GM23338 (cell line): ENCODE data around the gene WDR54. TPM values are rescaled to one million over a fixed set of nuclear protein-coding genes. Genes with fewer than 3 reads are reported as not detected.

ENCODE experiments used
- ATAC-seq: fragments of 200-7000 bp; cut with Tn5 transposase; 3 replicates; pipeline ENCODE4 v1.9.1; 2020
- DNase-seq: peaks from one replicate; pipeline ENCODE4 v3.0.0-alpha.2; 2015; ENCODE audit warnings: low spot score
- H2AFZ ChIP-seq: fragments of 200-600 bp; sonication (generic); 2 replicates; pipeline ENCODE4 v1.8.0; 2016; ENCODE audit warnings: antibody characterized with exemption, mild to moderate bottlenecking, moderate library complexity
- H3F3A ChIP-seq: fragments of 200-600 bp; sonication (generic); replicated peaks from 2 replicates; pipeline ENCODE4 v1.8.0; 2017; ENCODE audit warnings: antibody characterized with exemption, mixed run types, low read depth
- H3K27ac ChIP-seq: fragments of 200-600 bp; sonication (generic); 2 replicates; pipeline ENCODE4 v1.6.1; 2016; ENCODE audit warnings: low read depth
- H3K27me3 ChIP-seq: fragments of 200-600 bp; sonication (generic); 2 replicates; pipeline ENCODE4 v1.8.0; 2016; ENCODE audit warnings: mild to moderate bottlenecking, mixed run types, moderate library complexity; ENCODE audit not compliant: insufficient read depth
- H3K36me3 ChIP-seq: fragments of 200-600 bp; sonication (generic); 2 replicates; pipeline ENCODE4 v1.8.0; 2016; ENCODE audit warnings: mild to moderate bottlenecking; ENCODE audit not compliant: insufficient read depth
- H3K4me1 ChIP-seq: fragments of 200-600 bp; sonication (generic); 2 replicates; pipeline ENCODE4 v1.8.0; 2016; ENCODE audit warnings: mild to moderate bottlenecking, moderate library complexity; ENCODE audit not compliant: insufficient read depth
- H3K4me2 ChIP-seq: fragments of 200-600 bp; sonication (generic); 2 replicates; pipeline ENCODE4 v1.7.1; 2017; ENCODE audit warnings: mixed run types
- H3K4me3 ChIP-seq: fragments of 200-600 bp; sonication (generic); 2 replicates; pipeline ENCODE4 v1.6.1; 2016; ENCODE audit warnings: mixed run types
- H3K79me2 ChIP-seq: fragments of 200-600 bp; sonication (generic); replicated peaks from 2 replicates; pipeline ENCODE4 v1.8.0; 2017; ENCODE audit warnings: mild to moderate bottlenecking; ENCODE audit not compliant: insufficient read depth
- H3K9me2 ChIP-seq: fragments of 200-600 bp; sonication (generic); 2 replicates; pipeline ENCODE4 v1.8.0; 2017; ENCODE audit not compliant: insufficient read depth
- H4K20me1 ChIP-seq: fragments of 200-600 bp; sonication (generic); replicated peaks from 2 replicates; pipeline ENCODE4 v1.8.0; 2017; ENCODE audit warnings: mild to moderate bottlenecking; ENCODE audit not compliant: insufficient read depth
- H3K27ac Mint-ChIP-seq: 2 replicates; pipeline ENCODE4 v1.8.0; 2020; ENCODE audit warnings: inconsistent platforms, mild to moderate bottlenecking, moderate library complexity, mixed read lengths
- H3K27me3 Mint-ChIP-seq: 3 replicates; pipeline ENCODE4 v1.8.0; 2022; ENCODE audit warnings: low read depth, mild to moderate bottlenecking, moderate library complexity, mixed read lengths, inconsistent platforms; ENCODE audit not compliant: insufficient read depth, poor library complexity
- H3K36me3 Mint-ChIP-seq: 3 replicates; pipeline ENCODE4 v1.8.0; 2021; ENCODE audit warnings: low read depth, mild to moderate bottlenecking, inconsistent platforms, moderate library complexity, mixed read lengths
- H3K4me1 Mint-ChIP-seq: 3 replicates; pipeline ENCODE4 v1.8.0; 2020; ENCODE audit warnings: mild to moderate bottlenecking, inconsistent platforms, mixed read lengths
- H3K4me3 Mint-ChIP-seq: 3 replicates; pipeline ENCODE4 v1.8.0; 2021; ENCODE audit warnings: moderate library complexity, mild to moderate bottlenecking, inconsistent platforms, mixed read lengths
- H3K9me3 Mint-ChIP-seq: 3 replicates; pipeline ENCODE4 v1.8.0; 2020; ENCODE audit warnings: moderate library complexity, mild to moderate bottlenecking, inconsistent platforms, mixed read lengths
- CREB1 ChIP-seq: fragments of 250-450 bp; sonication (Bioruptor Pico); IDR thresholded peaks from 2 replicates; pipeline ENCODE4 v1.5.0; 2020; ENCODE audit warnings: low read depth, mild to moderate bottlenecking, moderate library complexity
- EZH2 ChIP-seq: fragments of 200-600 bp; sonication (generic); IDR thresholded peaks from one replicate; pipeline ENCODE4 v1.8.0; 2017; ENCODE audit warnings: antibody characterized with exemption, mild to moderate bottlenecking, low read depth; ENCODE audit not compliant: unreplicated experiment
- EZH2phosphoT487 ChIP-seq: fragments of 200-600 bp; sonication (generic); IDR thresholded peaks from one replicate; pipeline ENCODE4 v1.8.1; 2018; ENCODE audit warnings: antibody characterized with exemption; ENCODE audit not compliant: unreplicated experiment
- JUNB ChIP-seq: IDR thresholded peaks from one replicate; pipeline ENCODE4 v1.6.1; 2016; ENCODE audit warnings: antibody characterized with exemption; ENCODE audit not compliant: unreplicated experiment
- NANOG ChIP-seq: IDR thresholded peaks from 2 replicates; pipeline ENCODE4 v1.6.1; 2016; ENCODE audit warnings: antibody characterized with exemption, borderline replicate concordance
- POLR2AphosphoS5 ChIP-seq: IDR thresholded peaks from 2 replicates; pipeline ENCODE4 v1.6.1; 2016; ENCODE audit warnings: antibody characterized with exemption, low read depth
- STAT1 ChIP-seq: IDR thresholded peaks from one replicate; pipeline ENCODE4 v1.6.1; 2016; ENCODE audit warnings: antibody characterized with exemption; ENCODE audit not compliant: unreplicated experiment
- ZNF114 ChIP-seq: fragments of 250-450 bp; sonication (Bioruptor Pico); IDR thresholded peaks from 2 replicates; pipeline ENCODE4 v1.5.0; 2020; ENCODE audit warnings: mild to moderate bottlenecking, moderate library complexity
- ZNF331 ChIP-seq: fragments of 250-450 bp; sonication (Bioruptor Pico); IDR thresholded peaks from 2 replicates; pipeline ENCODE4 v1.5.0; 2020; ENCODE audit warnings: low read depth, mild to moderate bottlenecking, moderate library complexity
- polyA plus RNA-seq: library from polyadenylated mRNA; unstranded; fragments of >200 nt; fragmentation: Nextera tagmentation; extraction: Ambion mirVana; gene quantifications from 2 replicates; pipeline ENCODE4 v1.2.1, GENCODE V29; 2016
- total RNA-seq: library from RNA; depleted of rRNA; stranded (reverse); fragments of >200 nt; shearing (Covaris generic); gene quantifications from 2 replicates; pipeline ENCODE4 v1.2.3, GENCODE V29; 2014
- TF ChIP-seq, protein P1 (sequence below): IDR thresholded peaks from 2 replicates; pipeline ENCODE4 v1.6.1; 2016; ENCODE audit warnings: antibody characterized with exemption
- TF ChIP-seq, protein P2 (sequence below): fragments of 250-450 bp; sonication (Bioruptor Pico); IDR thresholded peaks from 2 replicates; pipeline ENCODE4 v1.5.0; 2020; ENCODE audit warnings: mild to moderate bottlenecking, moderate library complexity
- TF ChIP-seq, protein P3 (sequence below), 2 experiments: fragments of 200-600 bp in 1 of 2; sonication (generic) in 1 of 2; conservative IDR thresholded peaks; 2 replicates each; pipeline versions ENCODE4 v1.5.1 to v1.6.1; 2016 to 2017; ENCODE audit warnings: antibody characterized with exemption in 2 of 2, low read depth in 2 of 2, mild to moderate bottlenecking in 2 of 2, moderate library complexity in 1 of 2
- TF ChIP-seq, protein P4 (sequence below): IDR thresholded peaks from one replicate; pipeline ENCODE4 v1.6.1; 2018; ENCODE audit warnings: antibody characterized with exemption; ENCODE audit not compliant: unreplicated experiment

Gene WDR54
- total and polyA plus RNA-seq, 2 experiments from 2014 or later, result 41.3 to 42.6 TPM

DNA sequence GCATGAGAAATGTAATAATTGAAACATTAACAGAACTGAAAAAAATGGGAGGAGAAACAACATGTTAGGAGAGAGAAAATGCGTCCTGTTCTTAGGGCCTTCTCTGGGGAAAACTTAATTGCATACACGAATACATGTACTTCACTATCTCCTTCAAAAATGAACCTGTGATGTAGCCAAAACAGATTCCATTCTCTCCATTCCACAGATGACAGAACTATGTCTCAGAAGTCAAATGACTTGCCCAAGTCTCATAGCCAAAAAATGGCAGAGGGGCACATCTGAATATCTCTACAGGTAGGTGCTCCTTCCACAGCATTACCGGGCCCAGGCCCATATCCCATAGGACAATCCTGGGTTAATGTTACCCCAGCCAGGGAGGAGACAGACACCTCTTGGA is 37.5 kb upstream of the WDR54 start:
- H3F3A ChIP-seq, result no peaks in the 10 kb centered on the region
- H3K27ac ChIP-seq, result no peak overlapping the region; the same call in 1 of the 2 replicates
- peaks cover 54% of the 10 kb centered on the region for H4K20me1 ChIP-seq
- no peak overlapping the region for H2AFZ ChIP-seq
- H3K27me3 ChIP-seq, result no peaks in the 10 kb centered on the region
- no peak overlapping the region for H3K4me2 ChIP-seq
- no peak overlapping the region for H3K4me3 ChIP-seq
- peaks cover 15% of the 10 kb centered on the region for H3K4me1 ChIP-seq
- Mint-ChIP-seq H3K9me3 (no peaks in the 10 kb centered on the region), H3K27ac (no peak overlapping the region), H3K36me3 (no peaks in the 10 kb centered on the region; the same call in 2 of the 3 replicates), H3K4me1 (peaks cover 14% of the 10 kb centered on the region), H3K27me3 (peaks cover 5% of the 10 kb centered on the region), H3K4me3 (no peak overlapping the region)
- DNase-seq (no peak), ATAC-seq (no peak)
- peaks cover 96% of the 10 kb centered on the region for H3K79me2 ChIP-seq
- H3K9me2 ChIP-seq, result no peaks in the 10 kb centered on the region
- TF ChIP-seq, protein P1, sequence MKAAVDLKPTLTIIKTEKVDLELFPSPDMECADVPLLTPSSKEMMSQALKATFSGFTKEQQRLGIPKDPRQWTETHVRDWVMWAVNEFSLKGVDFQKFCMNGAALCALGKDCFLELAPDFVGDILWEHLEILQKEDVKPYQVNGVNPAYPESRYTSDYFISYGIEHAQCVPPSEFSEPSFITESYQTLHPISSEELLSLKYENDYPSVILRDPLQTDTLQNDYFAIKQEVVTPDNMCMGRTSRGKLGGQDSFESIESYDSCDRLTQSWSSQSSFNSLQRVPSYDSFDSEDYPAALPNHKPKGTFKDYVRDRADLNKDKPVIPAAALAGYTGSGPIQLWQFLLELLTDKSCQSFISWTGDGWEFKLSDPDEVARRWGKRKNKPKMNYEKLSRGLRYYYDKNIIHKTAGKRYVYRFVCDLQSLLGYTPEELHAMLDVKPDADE, result no peak
- TF ChIP-seq JUNB (no peak), EZH2 (no peak), CREB1 (no peak), ZNF331 (CRISPR knock-in tag) (no peak), EZH2phosphoT487 (no peak), POLR2AphosphoS5 (no peak), STAT1 (no peak), ZNF114 (CRISPR knock-in tag) (no peak), NANOG (no peak)
- TF ChIP-seq, protein P2, sequence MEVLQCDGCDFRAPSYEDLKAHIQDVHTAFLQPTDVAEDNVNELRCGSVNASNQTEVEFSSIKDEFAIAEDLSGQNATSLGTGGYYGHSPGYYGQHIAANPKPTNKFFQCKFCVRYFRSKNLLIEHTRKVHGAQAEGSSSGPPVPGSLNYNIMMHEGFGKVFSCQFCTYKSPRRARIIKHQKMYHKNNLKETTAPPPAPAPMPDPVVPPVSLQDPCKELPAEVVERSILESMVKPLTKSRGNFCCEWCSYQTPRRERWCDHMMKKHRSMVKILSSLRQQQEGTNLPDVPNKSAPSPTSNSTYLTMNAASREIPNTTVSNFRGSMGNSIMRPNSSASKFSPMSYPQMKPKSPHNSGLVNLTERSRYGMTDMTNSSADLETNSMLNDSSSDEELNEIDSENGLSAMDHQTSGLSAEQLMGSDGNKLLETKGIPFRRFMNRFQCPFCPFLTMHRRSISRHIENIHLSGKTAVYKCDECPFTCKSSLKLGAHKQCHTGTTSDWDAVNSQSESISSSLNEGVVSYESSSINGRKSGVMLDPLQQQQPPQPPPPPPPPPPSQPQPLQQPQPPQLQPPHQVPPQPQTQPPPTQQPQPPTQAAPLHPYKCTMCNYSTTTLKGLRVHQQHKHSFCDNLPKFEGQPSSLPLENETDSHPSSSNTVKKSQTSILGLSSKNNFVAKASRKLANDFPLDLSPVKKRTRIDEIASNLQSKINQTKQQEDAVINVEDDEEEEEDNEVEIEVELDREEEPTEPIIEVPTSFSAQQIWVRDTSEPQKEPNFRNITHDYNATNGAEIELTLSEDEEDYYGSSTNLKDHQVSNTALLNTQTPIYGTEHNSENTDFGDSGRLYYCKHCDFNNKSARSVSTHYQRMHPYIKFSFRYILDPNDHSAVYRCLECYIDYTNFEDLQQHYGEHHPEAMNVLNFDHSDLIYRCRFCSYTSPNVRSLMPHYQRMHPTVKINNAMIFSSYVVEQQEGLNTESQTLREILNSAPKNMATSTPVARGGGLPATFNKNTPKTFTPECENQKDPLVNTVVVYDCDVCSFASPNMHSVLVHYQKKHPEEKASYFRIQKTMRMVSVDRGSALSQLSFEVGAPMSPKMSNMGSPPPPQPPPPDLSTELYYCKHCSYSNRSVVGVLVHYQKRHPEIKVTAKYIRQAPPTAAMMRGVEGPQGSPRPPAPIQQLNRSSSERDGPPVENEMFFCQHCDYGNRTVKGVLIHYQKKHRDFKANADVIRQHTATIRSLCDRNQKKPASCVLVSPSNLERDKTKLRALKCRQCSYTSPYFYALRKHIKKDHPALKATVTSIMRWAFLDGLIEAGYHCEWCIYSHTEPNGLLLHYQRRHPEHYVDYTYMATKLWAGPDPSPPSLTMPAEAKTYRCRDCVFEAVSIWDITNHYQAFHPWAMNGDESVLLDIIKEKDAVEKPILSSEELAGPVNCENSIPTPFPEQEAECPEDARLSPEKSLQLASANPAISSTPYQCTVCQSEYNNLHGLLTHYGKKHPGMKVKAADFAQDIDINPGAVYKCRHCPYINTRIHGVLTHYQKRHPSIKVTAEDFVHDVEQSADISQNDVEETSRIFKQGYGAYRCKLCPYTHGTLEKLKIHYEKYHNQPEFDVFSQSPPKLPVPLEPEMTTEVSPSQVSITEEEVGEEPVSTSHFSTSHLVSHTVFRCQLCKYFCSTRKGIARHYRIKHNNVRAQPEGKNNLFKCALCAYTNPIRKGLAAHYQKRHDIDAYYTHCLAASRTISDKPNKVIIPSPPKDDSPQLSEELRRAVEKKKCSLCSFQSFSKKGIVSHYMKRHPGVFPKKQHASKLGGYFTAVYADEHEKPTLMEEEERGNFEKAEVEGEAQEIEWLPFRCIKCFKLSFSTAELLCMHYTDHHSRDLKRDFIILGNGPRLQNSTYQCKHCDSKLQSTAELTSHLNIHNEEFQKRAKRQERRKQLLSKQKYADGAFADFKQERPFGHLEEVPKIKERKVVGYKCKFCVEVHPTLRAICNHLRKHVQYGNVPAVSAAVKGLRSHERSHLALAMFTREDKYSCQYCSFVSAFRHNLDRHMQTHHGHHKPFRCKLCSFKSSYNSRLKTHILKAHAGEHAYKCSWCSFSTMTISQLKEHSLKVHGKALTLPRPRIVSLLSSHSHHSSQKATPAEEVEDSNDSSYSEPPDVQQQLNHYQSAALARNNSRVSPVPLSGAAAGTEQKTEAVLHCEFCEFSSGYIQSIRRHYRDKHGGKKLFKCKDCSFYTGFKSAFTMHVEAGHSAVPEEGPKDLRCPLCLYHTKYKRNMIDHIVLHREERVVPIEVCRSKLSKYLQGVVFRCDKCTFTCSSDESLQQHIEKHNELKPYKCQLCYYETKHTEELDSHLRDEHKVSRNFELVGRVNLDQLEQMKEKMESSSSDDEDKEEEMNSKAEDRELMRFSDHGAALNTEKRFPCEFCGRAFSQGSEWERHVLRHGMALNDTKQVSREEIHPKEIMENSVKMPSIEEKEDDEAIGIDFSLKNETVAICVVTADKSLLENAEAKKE, result no peak
- TF ChIP-seq, protein P3, sequence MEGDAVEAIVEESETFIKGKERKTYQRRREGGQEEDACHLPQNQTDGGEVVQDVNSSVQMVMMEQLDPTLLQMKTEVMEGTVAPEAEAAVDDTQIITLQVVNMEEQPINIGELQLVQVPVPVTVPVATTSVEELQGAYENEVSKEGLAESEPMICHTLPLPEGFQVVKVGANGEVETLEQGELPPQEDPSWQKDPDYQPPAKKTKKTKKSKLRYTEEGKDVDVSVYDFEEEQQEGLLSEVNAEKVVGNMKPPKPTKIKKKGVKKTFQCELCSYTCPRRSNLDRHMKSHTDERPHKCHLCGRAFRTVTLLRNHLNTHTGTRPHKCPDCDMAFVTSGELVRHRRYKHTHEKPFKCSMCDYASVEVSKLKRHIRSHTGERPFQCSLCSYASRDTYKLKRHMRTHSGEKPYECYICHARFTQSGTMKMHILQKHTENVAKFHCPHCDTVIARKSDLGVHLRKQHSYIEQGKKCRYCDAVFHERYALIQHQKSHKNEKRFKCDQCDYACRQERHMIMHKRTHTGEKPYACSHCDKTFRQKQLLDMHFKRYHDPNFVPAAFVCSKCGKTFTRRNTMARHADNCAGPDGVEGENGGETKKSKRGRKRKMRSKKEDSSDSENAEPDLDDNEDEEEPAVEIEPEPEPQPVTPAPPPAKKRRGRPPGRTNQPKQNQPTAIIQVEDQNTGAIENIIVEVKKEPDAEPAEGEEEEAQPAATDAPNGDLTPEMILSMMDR (conservative IDR thresholded peaks at IDR 0.05; ENCODE audit: low read depth in 2 of 2), result no peak
- TF ChIP-seq, protein P4, sequence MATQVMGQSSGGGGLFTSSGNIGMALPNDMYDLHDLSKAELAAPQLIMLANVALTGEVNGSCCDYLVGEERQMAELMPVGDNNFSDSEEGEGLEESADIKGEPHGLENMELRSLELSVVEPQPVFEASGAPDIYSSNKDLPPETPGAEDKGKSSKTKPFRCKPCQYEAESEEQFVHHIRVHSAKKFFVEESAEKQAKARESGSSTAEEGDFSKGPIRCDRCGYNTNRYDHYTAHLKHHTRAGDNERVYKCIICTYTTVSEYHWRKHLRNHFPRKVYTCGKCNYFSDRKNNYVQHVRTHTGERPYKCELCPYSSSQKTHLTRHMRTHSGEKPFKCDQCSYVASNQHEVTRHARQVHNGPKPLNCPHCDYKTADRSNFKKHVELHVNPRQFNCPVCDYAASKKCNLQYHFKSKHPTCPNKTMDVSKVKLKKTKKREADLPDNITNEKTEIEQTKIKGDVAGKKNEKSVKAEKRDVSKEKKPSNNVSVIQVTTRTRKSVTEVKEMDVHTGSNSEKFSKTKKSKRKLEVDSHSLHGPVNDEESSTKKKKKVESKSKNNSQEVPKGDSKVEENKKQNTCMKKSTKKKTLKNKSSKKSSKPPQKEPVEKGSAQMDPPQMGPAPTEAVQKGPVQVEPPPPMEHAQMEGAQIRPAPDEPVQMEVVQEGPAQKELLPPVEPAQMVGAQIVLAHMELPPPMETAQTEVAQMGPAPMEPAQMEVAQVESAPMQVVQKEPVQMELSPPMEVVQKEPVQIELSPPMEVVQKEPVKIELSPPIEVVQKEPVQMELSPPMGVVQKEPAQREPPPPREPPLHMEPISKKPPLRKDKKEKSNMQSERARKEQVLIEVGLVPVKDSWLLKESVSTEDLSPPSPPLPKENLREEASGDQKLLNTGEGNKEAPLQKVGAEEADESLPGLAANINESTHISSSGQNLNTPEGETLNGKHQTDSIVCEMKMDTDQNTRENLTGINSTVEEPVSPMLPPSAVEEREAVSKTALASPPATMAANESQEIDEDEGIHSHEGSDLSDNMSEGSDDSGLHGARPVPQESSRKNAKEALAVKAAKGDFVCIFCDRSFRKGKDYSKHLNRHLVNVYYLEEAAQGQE, result no peak
- H3K36me3 ChIP-seq, result peaks cover 3% of the 10 kb centered on the region; the same call in 1 of the 2 replicates
